GM23338 (cell line): Measurements from ENCODE around the gene RAB3IP. TPM values are rescaled to one million over a fixed set of nuclear protein-coding genes. Genes with fewer than 3 reads are reported as not detected.

Source experiments
- ATAC-seq: fragments of 200-7000 bp; cut with Tn5 transposase; 3 replicates; pipeline ENCODE4 v1.9.1; 2020
- DNase-seq: peaks from one replicate; pipeline ENCODE4 v3.0.0-alpha.2; 2015; ENCODE audit warnings: low spot score
- H2AFZ ChIP-seq: fragments of 200-600 bp; sonication (generic); 2 replicates; pipeline ENCODE4 v1.8.0; 2016; ENCODE audit warnings: antibody characterized with exemption, mild to moderate bottlenecking, moderate library complexity
- H3F3A ChIP-seq: fragments of 200-600 bp; sonication (generic); replicated peaks from 2 replicates; pipeline ENCODE4 v1.8.0; 2017; ENCODE audit warnings: antibody characterized with exemption, mixed run types, low read depth
- H3K27ac ChIP-seq: fragments of 200-600 bp; sonication (generic); 2 replicates; pipeline ENCODE4 v1.6.1; 2016; ENCODE audit warnings: low read depth
- H3K27me3 ChIP-seq: fragments of 200-600 bp; sonication (generic); 2 replicates; pipeline ENCODE4 v1.8.0; 2016; ENCODE audit warnings: mild to moderate bottlenecking, mixed run types, moderate library complexity; ENCODE audit not compliant: insufficient read depth
- H3K36me3 ChIP-seq: fragments of 200-600 bp; sonication (generic); 2 replicates; pipeline ENCODE4 v1.8.0; 2016; ENCODE audit warnings: mild to moderate bottlenecking; ENCODE audit not compliant: insufficient read depth
- H3K4me1 ChIP-seq: fragments of 200-600 bp; sonication (generic); 2 replicates; pipeline ENCODE4 v1.8.0; 2016; ENCODE audit warnings: mild to moderate bottlenecking, moderate library complexity; ENCODE audit not compliant: insufficient read depth
- H3K4me2 ChIP-seq: fragments of 200-600 bp; sonication (generic); 2 replicates; pipeline ENCODE4 v1.7.1; 2017; ENCODE audit warnings: mixed run types
- H3K4me3 ChIP-seq: fragments of 200-600 bp; sonication (generic); 2 replicates; pipeline ENCODE4 v1.6.1; 2016; ENCODE audit warnings: mixed run types
- H3K79me2 ChIP-seq: fragments of 200-600 bp; sonication (generic); replicated peaks from 2 replicates; pipeline ENCODE4 v1.8.0; 2017; ENCODE audit warnings: mild to moderate bottlenecking; ENCODE audit not compliant: insufficient read depth
- H3K9me2 ChIP-seq: fragments of 200-600 bp; sonication (generic); 2 replicates; pipeline ENCODE4 v1.8.0; 2017; ENCODE audit not compliant: insufficient read depth
- H4K20me1 ChIP-seq: fragments of 200-600 bp; sonication (generic); replicated peaks from 2 replicates; pipeline ENCODE4 v1.8.0; 2017; ENCODE audit warnings: mild to moderate bottlenecking; ENCODE audit not compliant: insufficient read depth
- H3K27ac Mint-ChIP-seq: 2 replicates; pipeline ENCODE4 v1.8.0; 2020; ENCODE audit warnings: inconsistent platforms, mild to moderate bottlenecking, moderate library complexity, mixed read lengths
- H3K27me3 Mint-ChIP-seq: 3 replicates; pipeline ENCODE4 v1.8.0; 2022; ENCODE audit warnings: low read depth, mild to moderate bottlenecking, moderate library complexity, mixed read lengths, inconsistent platforms; ENCODE audit not compliant: insufficient read depth, poor library complexity
- H3K36me3 Mint-ChIP-seq: 3 replicates; pipeline ENCODE4 v1.8.0; 2021; ENCODE audit warnings: low read depth, mild to moderate bottlenecking, inconsistent platforms, moderate library complexity, mixed read lengths
- H3K4me1 Mint-ChIP-seq: 3 replicates; pipeline ENCODE4 v1.8.0; 2020; ENCODE audit warnings: mild to moderate bottlenecking, inconsistent platforms, mixed read lengths
- H3K4me3 Mint-ChIP-seq: 3 replicates; pipeline ENCODE4 v1.8.0; 2021; ENCODE audit warnings: moderate library complexity, mild to moderate bottlenecking, inconsistent platforms, mixed read lengths
- H3K9me3 Mint-ChIP-seq: 3 replicates; pipeline ENCODE4 v1.8.0; 2020; ENCODE audit warnings: moderate library complexity, mild to moderate bottlenecking, inconsistent platforms, mixed read lengths
- CREB1 ChIP-seq: fragments of 250-450 bp; sonication (Bioruptor Pico); IDR thresholded peaks from 2 replicates; pipeline ENCODE4 v1.5.0; 2020; ENCODE audit warnings: low read depth, mild to moderate bottlenecking, moderate library complexity
- CTCF ChIP-seq, 2 experiments: fragments of 200-600 bp in 1 of 2; sonication (generic) in 1 of 2; conservative IDR thresholded peaks; 2 replicates each; pipeline versions ENCODE4 v1.5.1 to v1.6.1; 2016 to 2017; ENCODE audit warnings: antibody characterized with exemption in 2 of 2, low read depth in 2 of 2, mild to moderate bottlenecking in 2 of 2, moderate library complexity in 1 of 2
- EZH2 ChIP-seq: fragments of 200-600 bp; sonication (generic); IDR thresholded peaks from one replicate; pipeline ENCODE4 v1.8.0; 2017; ENCODE audit warnings: antibody characterized with exemption, mild to moderate bottlenecking, low read depth; ENCODE audit not compliant: unreplicated experiment
- EZH2phosphoT487 ChIP-seq: fragments of 200-600 bp; sonication (generic); IDR thresholded peaks from one replicate; pipeline ENCODE4 v1.8.1; 2018; ENCODE audit warnings: antibody characterized with exemption; ENCODE audit not compliant: unreplicated experiment
- JUNB ChIP-seq: IDR thresholded peaks from one replicate; pipeline ENCODE4 v1.6.1; 2016; ENCODE audit warnings: antibody characterized with exemption; ENCODE audit not compliant: unreplicated experiment
- NANOG ChIP-seq: IDR thresholded peaks from 2 replicates; pipeline ENCODE4 v1.6.1; 2016; ENCODE audit warnings: antibody characterized with exemption, borderline replicate concordance
- POLR2AphosphoS5 ChIP-seq: IDR thresholded peaks from 2 replicates; pipeline ENCODE4 v1.6.1; 2016; ENCODE audit warnings: antibody characterized with exemption, low read depth
- STAT1 ChIP-seq: IDR thresholded peaks from one replicate; pipeline ENCODE4 v1.6.1; 2016; ENCODE audit warnings: antibody characterized with exemption; ENCODE audit not compliant: unreplicated experiment
- ZNF114 ChIP-seq: fragments of 250-450 bp; sonication (Bioruptor Pico); IDR thresholded peaks from 2 replicates; pipeline ENCODE4 v1.5.0; 2020; ENCODE audit warnings: mild to moderate bottlenecking, moderate library complexity
- ZNF331 ChIP-seq: fragments of 250-450 bp; sonication (Bioruptor Pico); IDR thresholded peaks from 2 replicates; pipeline ENCODE4 v1.5.0; 2020; ENCODE audit warnings: low read depth, mild to moderate bottlenecking, moderate library complexity
- ZNF462 ChIP-seq: fragments of 250-450 bp; sonication (Bioruptor Pico); IDR thresholded peaks from 2 replicates; pipeline ENCODE4 v1.5.0; 2020; ENCODE audit warnings: mild to moderate bottlenecking, moderate library complexity
- polyA plus RNA-seq: library from polyadenylated mRNA; unstranded; fragments of >200 nt; fragmentation: Nextera tagmentation; extraction: Ambion mirVana; gene quantifications from 2 replicates; pipeline ENCODE4 v1.2.1, GENCODE V29; 2016
- total RNA-seq: library from RNA; depleted of rRNA; stranded (reverse); fragments of >200 nt; shearing (Covaris generic); gene quantifications from 2 replicates; pipeline ENCODE4 v1.2.3, GENCODE V29; 2014
- TF ChIP-seq, protein P1 (sequence below): IDR thresholded peaks from one replicate; pipeline ENCODE4 v1.6.1; 2018; ENCODE audit warnings: antibody characterized with exemption; ENCODE audit not compliant: unreplicated experiment
- TF ChIP-seq, protein P2 (sequence below): IDR thresholded peaks from 2 replicates; pipeline ENCODE4 v1.6.1; 2016; ENCODE audit warnings: antibody characterized with exemption

RAB3IP gene
- total and polyA plus RNA-seq, 2 experiments from 2014 or later = 48.6 TPM

DNA sequence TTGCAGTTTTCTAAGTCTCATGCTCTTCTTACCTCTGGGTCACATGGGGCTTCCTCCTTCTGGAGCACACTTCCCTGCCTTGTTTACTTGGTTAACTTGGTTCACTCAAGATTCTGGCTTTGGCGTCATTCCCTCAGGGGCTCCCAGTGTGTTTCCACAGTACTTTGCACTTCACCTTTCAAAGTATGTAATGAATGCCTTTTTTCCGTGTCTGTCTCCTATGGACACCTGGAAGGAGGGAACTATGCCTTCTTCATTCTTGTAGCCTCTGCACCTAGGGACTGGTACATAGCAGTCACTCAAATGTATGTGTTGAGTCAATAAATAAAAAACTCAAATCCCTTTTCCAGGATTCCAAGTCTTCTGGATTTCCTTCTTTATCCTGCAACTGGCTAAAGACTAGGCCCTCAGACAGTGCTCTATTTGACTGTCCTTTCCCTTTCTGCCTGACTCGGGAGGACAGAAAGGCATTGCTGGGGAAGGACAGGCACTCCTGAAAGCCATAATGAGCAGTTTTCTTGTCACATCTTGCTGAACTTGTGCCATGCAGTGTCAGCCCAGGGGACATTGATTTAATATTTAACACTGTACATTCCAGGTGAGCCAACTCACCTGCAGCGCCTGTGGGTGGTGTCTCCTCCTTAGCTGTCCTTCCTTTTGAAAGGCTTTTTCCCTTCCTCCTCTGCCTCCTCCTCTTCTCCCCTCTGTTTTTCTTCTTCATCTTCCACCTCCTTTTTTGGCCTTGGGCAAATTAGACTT lies 99.2 kb downstream of the RAB3IP start:
- no peak for TF ChIP-seq ZNF462 (CRISPR knock-in tag)
- TF ChIP-seq CREB1 (CRISPR knock-in tag) = no peak
- no peak for TF ChIP-seq NANOG
- TF ChIP-seq ZNF114 (CRISPR knock-in tag) = no peak
- no peak for TF ChIP-seq EZH2phosphoT487
- TF ChIP-seq, protein P1, sequence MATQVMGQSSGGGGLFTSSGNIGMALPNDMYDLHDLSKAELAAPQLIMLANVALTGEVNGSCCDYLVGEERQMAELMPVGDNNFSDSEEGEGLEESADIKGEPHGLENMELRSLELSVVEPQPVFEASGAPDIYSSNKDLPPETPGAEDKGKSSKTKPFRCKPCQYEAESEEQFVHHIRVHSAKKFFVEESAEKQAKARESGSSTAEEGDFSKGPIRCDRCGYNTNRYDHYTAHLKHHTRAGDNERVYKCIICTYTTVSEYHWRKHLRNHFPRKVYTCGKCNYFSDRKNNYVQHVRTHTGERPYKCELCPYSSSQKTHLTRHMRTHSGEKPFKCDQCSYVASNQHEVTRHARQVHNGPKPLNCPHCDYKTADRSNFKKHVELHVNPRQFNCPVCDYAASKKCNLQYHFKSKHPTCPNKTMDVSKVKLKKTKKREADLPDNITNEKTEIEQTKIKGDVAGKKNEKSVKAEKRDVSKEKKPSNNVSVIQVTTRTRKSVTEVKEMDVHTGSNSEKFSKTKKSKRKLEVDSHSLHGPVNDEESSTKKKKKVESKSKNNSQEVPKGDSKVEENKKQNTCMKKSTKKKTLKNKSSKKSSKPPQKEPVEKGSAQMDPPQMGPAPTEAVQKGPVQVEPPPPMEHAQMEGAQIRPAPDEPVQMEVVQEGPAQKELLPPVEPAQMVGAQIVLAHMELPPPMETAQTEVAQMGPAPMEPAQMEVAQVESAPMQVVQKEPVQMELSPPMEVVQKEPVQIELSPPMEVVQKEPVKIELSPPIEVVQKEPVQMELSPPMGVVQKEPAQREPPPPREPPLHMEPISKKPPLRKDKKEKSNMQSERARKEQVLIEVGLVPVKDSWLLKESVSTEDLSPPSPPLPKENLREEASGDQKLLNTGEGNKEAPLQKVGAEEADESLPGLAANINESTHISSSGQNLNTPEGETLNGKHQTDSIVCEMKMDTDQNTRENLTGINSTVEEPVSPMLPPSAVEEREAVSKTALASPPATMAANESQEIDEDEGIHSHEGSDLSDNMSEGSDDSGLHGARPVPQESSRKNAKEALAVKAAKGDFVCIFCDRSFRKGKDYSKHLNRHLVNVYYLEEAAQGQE = no peak
- TF ChIP-seq ZNF331 (CRISPR knock-in tag) = no peak
- no peak for TF ChIP-seq STAT1
- TF ChIP-seq, protein P2, sequence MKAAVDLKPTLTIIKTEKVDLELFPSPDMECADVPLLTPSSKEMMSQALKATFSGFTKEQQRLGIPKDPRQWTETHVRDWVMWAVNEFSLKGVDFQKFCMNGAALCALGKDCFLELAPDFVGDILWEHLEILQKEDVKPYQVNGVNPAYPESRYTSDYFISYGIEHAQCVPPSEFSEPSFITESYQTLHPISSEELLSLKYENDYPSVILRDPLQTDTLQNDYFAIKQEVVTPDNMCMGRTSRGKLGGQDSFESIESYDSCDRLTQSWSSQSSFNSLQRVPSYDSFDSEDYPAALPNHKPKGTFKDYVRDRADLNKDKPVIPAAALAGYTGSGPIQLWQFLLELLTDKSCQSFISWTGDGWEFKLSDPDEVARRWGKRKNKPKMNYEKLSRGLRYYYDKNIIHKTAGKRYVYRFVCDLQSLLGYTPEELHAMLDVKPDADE = no peak
- TF ChIP-seq POLR2AphosphoS5 = no peak
- no peak for TF ChIP-seq JUNB
- TF ChIP-seq EZH2 = no peak
- no peak for TF ChIP-seq CTCF (conservative IDR thresholded peaks at IDR 0.05; ENCODE audit: low read depth in 2 of 2)
- Mint-ChIP-seq H3K4me1 (no peaks in the 10 kb centered on the region), H3K36me3 (no peaks in the 10 kb centered on the region), H3K9me3 (no peaks in the 10 kb centered on the region), H3K4me3 (no peak overlapping the region), H3K27me3 (peaks cover 2% of the 10 kb centered on the region), H3K27ac (no peak overlapping the region)
- ATAC-seq (no peak), DNase-seq (no peak)
- Histone ChIP-seq H3K4me1 (no peaks in the 10 kb centered on the region), H3K36me3 (no peaks in the 10 kb centered on the region), H3K27ac (no peak overlapping the region), H3F3A (no peaks in the 10 kb centered on the region), H3K9me2 (no peaks in the 10 kb centered on the region), H4K20me1 (no peaks in the 10 kb centered on the region), H2AFZ (no peak overlapping the region), H3K27me3 (no peaks in the 10 kb centered on the region), H3K4me2 (no peak overlapping the region), H3K4me3 (no peak overlapping the region), H3K79me2 (no peaks in the 10 kb centered on the region)
